Right lobe of liver (tissue), 6 donors: ENCODE data around the gene ESYT1. TPM values are rescaled to one million over a fixed set of nuclear protein-coding genes. Genes with fewer than 3 reads are reported as not detected.

Experiments used
- ATAC-seq, 4 donors: fragments of 200-7000 bp; cut with Tn5 transposase; one replicate each; pipeline ENCODE4 v1.9.1; 2020; ENCODE audit warnings: mild to moderate bottlenecking in 4 of 4, moderate library complexity in 4 of 4
- DNase-seq, 3 donors: peaks; one replicate each; pipeline ENCODE4 v3.0.0-alpha.2; 2020
- H3K27ac ChIP-seq, 3 donors: fragments of 200-600 bp; one replicate each; pipeline ENCODE4 v1.8.0; 2022
- H3K27me3 ChIP-seq, 2 donors: fragments of 200-600 bp; one replicate each; pipeline ENCODE4 v1.8.0; 2022
- H3K36me3 ChIP-seq, 4 donors: fragments of 200-600 bp; sonication (generic) in 1 of 4; one replicate each; pipeline versions ENCODE4 v1.5.1 to v1.8.0; 2017 to 2022; ENCODE audit warnings: control low read depth in 1 of 4
- H3K4me1 ChIP-seq, 4 donors: fragments of 200-600 bp; sonication (generic) in 1 of 4; one replicate each; pipeline versions ENCODE4 v1.5.1 to v1.8.0; 2017 to 2022; ENCODE audit warnings: control low read depth in 1 of 4
- H3K4me3 ChIP-seq, 3 donors: fragments of 200-600 bp; one replicate each; pipeline ENCODE4 v1.8.0; 2022
- H3K9me3 ChIP-seq, 4 donors: fragments of 200-600 bp; sonication (generic) in 1 of 4; one replicate each; pipeline versions ENCODE4 v1.5.1 to v1.8.0; 2017 to 2022; ENCODE audit warnings: control low read depth in 1 of 4
- POLR2A ChIP-seq: fragments of 450-650 bp; IDR thresholded peaks from one replicate; pipeline ENCODE4 v1.6.1; 2017; ENCODE audit warnings: antibody characterized with exemption, mild to moderate bottlenecking
- WGBS: methylation state at CpG from one replicate; pipeline ENCODE4 v1.1.6; 2018; ENCODE audit warnings: low coverage, low lambda C conversion rate; ENCODE audit not compliant: insufficient coverage; ENCODE audit errors: missing lambda C conversion rate; 5-methylcytosine and 5-hydroxymethylcytosine counted together
- intact Hi-C, 2 donors: fragments of 100-400 bp; cut with DNase I; formaldehyde crosslinking; loops; one replicate each; pipeline versions ENCODE4 v1.11.2 to v1.14.1; 2022
- total RNA-seq, 6 experiments: library from RNA; depleted of rRNA in 2 of 6; stranded (reverse); fragments of >200 nt in 2 of 6; fragmentation: NEBNext Ultra II Directional in 3 of 6; extraction: Animal tissue kit (Norgen Biotek cat#: 25700) in 3 of 6; gene quantifications; one replicate each; pipeline versions ENCODE4 v1.1.0 to v1.2.4, GENCODE V29; 2016 to 2023
- TF ChIP-seq, protein P1 (sequence below), 4 donors: fragments of 200-600 bp in 3 of 4; fragments of 450-650 bp in 1 of 4; IDR thresholded peaks; one replicate each; pipeline versions ENCODE4 v1.5.1 to v1.8.0; 2016 to 2022; ENCODE audit warnings: antibody characterized with exemption in 4 of 4, mild to moderate bottlenecking in 2 of 4
- donor health status: DM: no; HTN: yes; CAD: no.
- donor health status: DM: no; HTN: no; CAD: no.
- donor health status: DM: no; HTN: no; CAD: no.
- donor health status: DM: no; HTN: yes; CAD: no.
- donor health status: DM: no; HTN: yes; CAD: no.

ESYT1 gene
- total RNA-seq, 6 experiments from 2014 or later = 56.5 to 117 (median 70.3) TPM

DNA sequence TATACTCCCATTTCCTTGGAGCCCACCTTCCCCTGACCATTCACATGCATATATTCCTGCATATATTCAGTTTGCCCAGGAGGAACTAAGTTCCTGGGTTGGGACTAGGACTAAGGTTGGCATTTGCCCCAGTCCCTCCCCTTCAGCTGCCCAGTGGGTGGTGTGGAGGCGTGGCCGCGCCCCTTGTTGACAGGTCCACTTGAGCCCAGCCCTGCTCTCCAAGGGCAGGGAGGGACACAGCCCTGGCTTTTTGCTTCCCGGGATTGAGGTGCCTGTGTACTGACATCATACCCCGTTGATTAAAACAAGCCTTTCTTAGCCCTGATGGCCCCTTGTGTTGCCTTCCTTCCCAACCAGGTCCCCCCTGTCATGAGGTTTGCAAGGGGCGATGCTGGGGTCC, 40.8 kb upstream of the ESYT1 start:
- no peaks in the 10 kb centered on the region for H3K9me3 ChIP-seq
- H3K4me1 ChIP-seq = peaks cover 0 to 49% (median 22%) of the 10 kb centered on the region in 4 donors
- TF ChIP-seq POLR2A = no peak
- TF ChIP-seq, protein P1, sequence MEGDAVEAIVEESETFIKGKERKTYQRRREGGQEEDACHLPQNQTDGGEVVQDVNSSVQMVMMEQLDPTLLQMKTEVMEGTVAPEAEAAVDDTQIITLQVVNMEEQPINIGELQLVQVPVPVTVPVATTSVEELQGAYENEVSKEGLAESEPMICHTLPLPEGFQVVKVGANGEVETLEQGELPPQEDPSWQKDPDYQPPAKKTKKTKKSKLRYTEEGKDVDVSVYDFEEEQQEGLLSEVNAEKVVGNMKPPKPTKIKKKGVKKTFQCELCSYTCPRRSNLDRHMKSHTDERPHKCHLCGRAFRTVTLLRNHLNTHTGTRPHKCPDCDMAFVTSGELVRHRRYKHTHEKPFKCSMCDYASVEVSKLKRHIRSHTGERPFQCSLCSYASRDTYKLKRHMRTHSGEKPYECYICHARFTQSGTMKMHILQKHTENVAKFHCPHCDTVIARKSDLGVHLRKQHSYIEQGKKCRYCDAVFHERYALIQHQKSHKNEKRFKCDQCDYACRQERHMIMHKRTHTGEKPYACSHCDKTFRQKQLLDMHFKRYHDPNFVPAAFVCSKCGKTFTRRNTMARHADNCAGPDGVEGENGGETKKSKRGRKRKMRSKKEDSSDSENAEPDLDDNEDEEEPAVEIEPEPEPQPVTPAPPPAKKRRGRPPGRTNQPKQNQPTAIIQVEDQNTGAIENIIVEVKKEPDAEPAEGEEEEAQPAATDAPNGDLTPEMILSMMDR (IDR thresholded peaks at IDR 0.05) = no peak
- peak; percentile 91 to 93 (median 93) for DNase-seq
- no peaks in the 10 kb centered on the region for H3K27me3 ChIP-seq
- no peak overlapping the region for H3K4me3 ChIP-seq
- H3K36me3 ChIP-seq = peaks cover 0 to 84% (median 40%) of the 10 kb centered on the region in 4 donors
- 20% methylated on average over 1 of the region's 6 CpGs for WGBS
- H3K27ac ChIP-seq = peak overlapping the region in 2 of 3 donors; percentile 52 to 58
- ATAC-seq = peak; percentile 86 to 97 (median 92)
- intact Hi-C loops = no loop called here

DNA sequence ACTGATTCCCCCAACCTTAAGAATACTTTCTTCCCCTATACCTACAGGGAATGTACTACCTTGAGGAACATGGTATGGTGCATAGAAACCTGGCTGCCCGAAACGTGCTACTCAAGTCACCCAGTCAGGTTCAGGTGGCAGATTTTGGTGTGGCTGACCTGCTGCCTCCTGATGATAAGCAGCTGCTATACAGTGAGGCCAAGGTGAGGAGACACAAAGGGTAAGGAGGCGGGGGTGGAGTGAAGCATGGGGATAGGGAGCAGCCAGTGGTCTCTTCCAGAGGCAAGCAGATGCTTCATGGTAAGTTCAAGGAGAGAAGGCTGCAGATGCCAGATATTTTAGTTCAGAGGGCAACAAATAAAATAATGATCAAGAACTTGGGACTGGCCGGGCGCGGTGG, 30.3 kb upstream of the ESYT1 start:
- no peak for ATAC-seq
- 78% methylated on average over 4 of the region's 6 CpGs for whole genome bisulfite sequencing
- peaks cover 0 to 99% (median 53%) of the 10 kb centered on the region in 4 donors for H3K36me3 ChIP-seq

DNA sequence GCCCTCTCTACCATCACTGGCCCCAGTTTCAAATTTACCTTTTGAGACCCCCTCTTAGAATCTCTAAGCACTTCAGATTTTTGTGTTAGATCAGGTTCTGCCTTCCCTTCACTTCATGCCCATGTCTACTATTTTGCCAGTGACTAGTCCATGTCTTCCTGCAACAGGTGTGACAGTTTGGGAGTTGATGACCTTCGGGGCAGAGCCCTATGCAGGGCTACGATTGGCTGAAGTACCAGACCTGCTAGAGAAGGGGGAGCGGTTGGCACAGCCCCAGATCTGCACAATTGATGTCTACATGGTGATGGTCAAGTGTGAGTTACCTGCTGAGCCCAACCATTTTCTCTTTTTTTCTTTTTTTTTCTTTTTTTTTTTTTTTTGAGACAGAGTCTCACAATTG, 29.5 kb upstream of the ESYT1 start:
- H3K27me3 ChIP-seq = no peaks in the 10 kb centered on the region
- H3K4me3 ChIP-seq = no peak overlapping the region
- H3K27ac ChIP-seq = no peak overlapping the region
- DNase-seq (no peak), ATAC-seq (peak in 1 of 4 donors; percentile 23)
- peaks cover 0 to 93% (median 45%) of the 10 kb centered on the region in 4 donors for H3K36me3 ChIP-seq
- peaks cover 0 to 7% (median 0%) of the 10 kb centered on the region in 4 donors for H3K4me1 ChIP-seq
- H3K9me3 ChIP-seq = no peaks in the 10 kb centered on the region
- intact Hi-C loops = no loop called here
- TF ChIP-seq, protein P1 (IDR thresholded peaks at IDR 0.05) = no peak
- TF ChIP-seq POLR2A = no peak
- WGBS = 66% methylated on average over 3 of the region's 3 CpGs

More for the DNA sequence above, 30.3 kb upstream of the ESYT1 start:
- Histone ChIP-seq H3K27me3 (no peaks in the 10 kb centered on the region), H3K27ac (no peak overlapping the region), H3K9me3 (no peaks in the 10 kb centered on the region), H3K4me1 (no peaks in the 10 kb centered on the region), H3K4me3 (no peak overlapping the region)
- DNase-seq = no peak
- intact Hi-C loops = no loop called here
- TF ChIP-seq, protein P1 (IDR thresholded peaks at IDR 0.05) = no peak
- TF ChIP-seq POLR2A = no peak

DNA sequence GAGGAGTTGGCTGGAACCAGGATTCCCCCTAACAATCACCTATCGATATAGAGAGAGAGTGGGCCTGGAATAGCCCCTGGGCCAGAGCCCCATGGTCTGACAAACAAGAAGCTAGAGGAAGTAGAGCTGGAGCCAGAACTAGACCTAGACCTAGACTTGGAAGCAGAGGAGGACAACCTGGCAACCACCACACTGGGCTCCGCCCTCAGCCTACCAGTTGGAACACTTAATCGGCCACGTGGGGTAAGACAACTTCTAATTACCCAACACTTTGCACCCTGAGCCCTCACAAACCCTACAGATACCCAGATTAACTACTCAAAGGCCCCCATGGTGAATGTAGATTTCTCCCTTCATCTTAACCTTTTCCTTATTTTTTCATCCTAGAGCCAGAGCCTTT, 28.3 kb upstream of the ESYT1 start:
- no peak overlapping the region for H3K27ac ChIP-seq
- intact Hi-C loops = loop anchor here (5.0 to 10.0 kb wide), 2 partner anchors 52 to 55 kb away; partner anchors contain the start of gene RPS26 (in 1 of the 2)
- TF ChIP-seq POLR2A = no peak
- TF ChIP-seq, protein P1 (IDR thresholded peaks at IDR 0.05) = no peak
- H3K9me3 ChIP-seq = no peaks in the 10 kb centered on the region
- peaks cover 0 to 81% (median 39%) of the 10 kb centered on the region in 4 donors for H3K36me3 ChIP-seq
- DNase-seq (no peak), ATAC-seq (no peak)
- H3K4me3 ChIP-seq = no peak overlapping the region
- H3K4me1 ChIP-seq = peaks cover 0 to 7% (median 0%) of the 10 kb centered on the region in 4 donors
- 62% methylated on average over 2 of the region's 4 CpGs for WGBS
- H3K27me3 ChIP-seq = no peaks in the 10 kb centered on the region
